SH-SY5Y (cell line): ENCODE measurements around the gene OR4D1.

Source experiments
- GATA2 ChIP-seq: IDR thresholded peaks from 2 replicates; pipeline ENCODE4 v1.6.1; 2011; ENCODE audit warnings: mild to moderate bottlenecking, low read depth, low read length
- GATA3 ChIP-seq: IDR thresholded peaks from 2 replicates; pipeline ENCODE4 v1.6.1; 2011; ENCODE audit warnings: low read depth, mild to moderate bottlenecking, low read length, moderate library complexity

GRCh38 chr17:58176200-58176599 is 28.0 kb downstream of the OR4D1 start:
- TF ChIP-seq GATA3: no peak
- TF ChIP-seq GATA2: no peak
